NCI-H1417 treated with DMSO at 0.1 percent for 48 hours (cell line): ENCODE results near the gene PARS2.

Source experiments
- DNase-seq: peaks from one replicate; lab custom pipeline; 2025; lab: John Stamatoyannopoulos, UW

The PARS2 gene

GRCh38 chr1:54736685-54737084, 27.6 kb downstream of the PARS2 start:
- no peak for DNase-seq

GRCh38 chr1:54728027-54728426, 36.3 kb downstream of the PARS2 start:
- DNase-seq = no peak

GRCh38 chr1:54724771-54725170, 39.6 kb downstream of the PARS2 start:
- no peak for DNase-seq

- no peak for DNase-seq
Measured at GRCh38 chr1:54723985-54724384, 40.3 kb downstream of the PARS2 start.

GRCh38 chr1:54721719-54722118, 42.6 kb downstream of the PARS2 start:
- no peak for DNase-seq

GRCh38 chr1:54716299-54717047, 47.9 kb downstream of the PARS2 start:
- DNase-seq = no peak

- peak; percentile 7 for DNase-seq
Measured at GRCh38 chr1:54715493-54716298, 48.6 kb downstream of the PARS2 start, which contains the start of gene TTC4. TTC4 (plus strand) TSS chr1:54715861; CDS start chr1:54715909, 48 bp downstream.

- no peak for DNase-seq
Measured at GRCh38 chr1:54714881-54715492, 49.3 kb downstream of the PARS2 start.

GRCh38 chr1:54711536-54711935, 52.8 kb downstream of the PARS2 start:
- no peak for DNase-seq

- no peak for DNase-seq
Measured at GRCh38 chr1:54710841-54711240, 53.5 kb downstream of the PARS2 start.

- DNase-seq = no peak
Measured at GRCh38 chr1:54710434-54710833, 53.9 kb downstream of the PARS2 start.

GRCh38 chr1:54709547-54710292, 54.6 kb downstream of the PARS2 start:
- no peak for DNase-seq

GRCh38 chr1:54708385-54708784, 55.9 kb downstream of the PARS2 start:
- DNase-seq = no peak
